GM21367 (cell line): ENCODE data around the gene FUOM.
"Not testable (repeated sequence)": the region's sequence is repeated elsewhere in the genome, so short reads cannot be mapped to it uniquely, and the experiment has no call there.

Experiments
- ATAC-seq: cut with Tn5 transposase; IDR thresholded peaks from one replicate; pipeline ENCODE4 v1.9.1; 2021; ENCODE audit not compliant: unreplicated experiment

FUOM gene

GRCh38 chr10:133335246-133336117 is 22.3 kb downstream of the FUOM start:
- ATAC-seq = no peak

- no peak for ATAC-seq
Observed at GRCh38 chr10:133334503-133335245, 23.1 kb downstream of the FUOM start.

- ATAC-seq = no peak
Observed at GRCh38 chr10:133332936-133333699, 24.7 kb downstream of the FUOM start.

- ATAC-seq = peak; percentile 88
Observed at GRCh38 chr10:133329491-133330202, 28.2 kb downstream of the FUOM start.

- ATAC-seq = no peak
Observed at GRCh38 chr10:133328358-133329343, 29.2 kb downstream of the FUOM start.

- no peak for ATAC-seq
Observed at GRCh38 chr10:133327651-133328357, 30.0 kb downstream of the FUOM start.

GRCh38 chr10:133326745-133327650 is 30.8 kb downstream of the FUOM start:
- no peak for ATAC-seq

GRCh38 chr10:133326223-133326551 is 31.6 kb downstream of the FUOM start:
- no peak for ATAC-seq

GRCh38 chr10:133325440-133326222 is 32.2 kb downstream of the FUOM start:
- no peak for ATAC-seq

- ATAC-seq = no peak
Observed at GRCh38 chr10:133324857-133325260, 33.0 kb downstream of the FUOM start.

GRCh38 chr10:133324198-133324792 is 33.5 kb downstream of the FUOM start:
- ATAC-seq = peak; percentile 67

GRCh38 chr10:133322064-133322709 is 35.6 kb downstream of the FUOM start:
- ATAC-seq = not testable (repeated sequence)

- ATAC-seq = not testable (repeated sequence)
Observed at GRCh38 chr10:133320852-133321422, 36.9 kb downstream of the FUOM start.

GRCh38 chr10:133318494-133319127 is 39.2 kb downstream of the FUOM start:
- ATAC-seq = peak; percentile 84

GRCh38 chr10:133316732-133317131 is 41.1 kb downstream of the FUOM start:
- ATAC-seq = no peak

GRCh38 chr10:133316266-133316665 is 41.6 kb downstream of the FUOM start:
- no peak for ATAC-seq
